ENCODE measurements around the gene FADS2. TPM values are rescaled to one million over a fixed set of nuclear protein-coding genes. Genes with fewer than 3 reads are reported as not detected.
A peak's percentile ranks its signal among the peaks of the same experiment; 100 is the strongest.

Gene FADS2
- total and polyA plus RNA-seq, 2 of the 13 experiments (the other 11 are each of a cell fraction or from before 2014, with no cell fraction given) = 90.1 to 124 TPM

GRCh38 chr11:61827571-61828378 is at the start of gene FADS2 (continued):
- TF ChIP-seq FOXO4 (CRISPR knock-in tag; conservative IDR thresholded peaks at IDR 0.05) (no peak), ZFP91 (CRISPR knock-in tag; IDR thresholded peaks at IDR 0.05; ENCODE audit: borderline replicate concordance) (no peak), ZNF101 (CRISPR knock-in tag; IDR thresholded peaks at IDR 0.05; ENCODE audit: borderline replicate concordance, low read depth) (no peak), ZNF746 (CRISPR knock-in tag; IDR thresholded peaks at IDR 0.05) (peak; percentile 95), ZSCAN30 (CRISPR knock-in tag; IDR thresholded peaks at IDR 0.05) (no peak), NFRKB (IDR thresholded peaks at IDR 0.05) (no peak), SYNCRIP (IDR thresholded peaks at IDR 0.05; ENCODE audit: insufficient read depth, low read depth, low read length) (no peak), ZBTB40 (IDR thresholded peaks at IDR 0.05) (no peak), ZBTB40 (CRISPR knock-in tag; IDR thresholded peaks at IDR 0.05) (no peak), ZNF414 (CRISPR knock-in tag; IDR thresholded peaks at IDR 0.05) (0 out of 2 replicates have a peak, but pooled peaks have one; percentile 74), ZBTB25 (CRISPR knock-in tag; IDR thresholded peaks at IDR 0.05) (no peak)

All from HepG2 (cell line).